Keratinocyte (primary cell): Measurements from ENCODE around the gene LGALS14. TPM values are rescaled to one million over a fixed set of nuclear protein-coding genes. Genes with fewer than 3 reads are reported as not detected.

ENCODE experiments used
- DNase-seq: peaks from one replicate; pipeline ENCODE4 v3.0.0-alpha.2; 2011; ENCODE audit warnings: low read depth, missing footprints, low spot score
- FAIRE-seq: peaks from 2 replicates; lab custom pipeline; 2011; peaks lifted over from hg19 to GRCh38; lab: Jason Lieb, UNC
- H2AFZ ChIP-seq: 2 replicates; pipeline ENCODE4 v1.6.0; 2012; ENCODE audit warnings: low read length, control low read depth, inconsistent platforms; ENCODE audit not compliant: control insufficient read depth
- H3K27ac ChIP-seq: 2 replicates; pipeline ENCODE4 v1.5.1; 2011; ENCODE audit warnings: low read length; ENCODE audit not compliant: control insufficient read depth, insufficient read depth
- H3K27me3 ChIP-seq: 3 replicates; pipeline ENCODE4 v1.6.0; 2011; ENCODE audit warnings: low read length; ENCODE audit not compliant: control insufficient read depth, insufficient read depth; ENCODE audit errors: extremely low read depth
- H3K36me3 ChIP-seq, 2 experiments: 2 replicates in 1 of 2; 3 replicates in 1 of 2; pipeline ENCODE4 v1.5.1; 2011; ENCODE audit warnings: low read length in 2 of 2, mild to moderate bottlenecking in 1 of 2; ENCODE audit not compliant: control insufficient read depth in 2 of 2, insufficient read depth in 2 of 2; ENCODE audit errors: extremely low read depth in 1 of 2
- H3K4me1 ChIP-seq: 3 replicates; pipeline ENCODE4 v1.5.1; 2011; ENCODE audit warnings: low read length; ENCODE audit not compliant: control insufficient read depth, insufficient read depth; ENCODE audit errors: extremely low read depth
- H3K4me2 ChIP-seq: 3 replicates; pipeline ENCODE4 v1.6.0; 2011; ENCODE audit warnings: low read depth, low read length; ENCODE audit not compliant: control insufficient read depth, insufficient read depth; ENCODE audit errors: extremely low read depth
- H3K4me3 ChIP-seq, 3 experiments: fragments of 200-600 bp in 1 of 3; sonication (generic) in 1 of 3; 2 replicates in 2 of 3; 3 replicates in 1 of 3; pipeline ENCODE4 v1.5.1; 2011 to 2016; ENCODE audit warnings: low read length in 3 of 3, mild to moderate bottlenecking in 3 of 3, control low read depth in 2 of 3, inconsistent platforms in 1 of 3, low read depth in 1 of 3, mixed read lengths in 1 of 3, mixed run types in 1 of 3, moderate library complexity in 1 of 3; ENCODE audit not compliant: control insufficient read depth in 2 of 3, insufficient read depth in 2 of 3; ENCODE audit errors: extremely low read depth in 1 of 3
- H3K79me2 ChIP-seq: 2 replicates; pipeline ENCODE4 v1.6.0; 2012; ENCODE audit warnings: low read length; ENCODE audit not compliant: control insufficient read depth, insufficient read depth
- H3K9ac ChIP-seq: 3 replicates; pipeline ENCODE4 v1.6.0; 2011; ENCODE audit warnings: low read length; ENCODE audit not compliant: control insufficient read depth, insufficient read depth; ENCODE audit errors: extremely low read depth
- H3K9me1 ChIP-seq: 3 replicates; pipeline ENCODE4 v1.6.0; 2011; ENCODE audit warnings: low read length; ENCODE audit not compliant: control insufficient read depth, insufficient read depth; ENCODE audit errors: extremely low read depth
- H3K9me3 ChIP-seq: 2 replicates; pipeline ENCODE4 v1.5.1; 2012; ENCODE audit warnings: low read depth, low read length; ENCODE audit not compliant: control insufficient read depth
- H4K20me1 ChIP-seq: 3 replicates; pipeline ENCODE4 v1.6.0; 2011; ENCODE audit warnings: low read length; ENCODE audit not compliant: control insufficient read depth, insufficient read depth; ENCODE audit errors: extremely low read depth
- CTCF ChIP-seq, 3 experiments: IDR thresholded peaks in 1 of 3; conservative IDR thresholded peaks in 1 of 3; optimal IDR thresholded peaks in 1 of 3; 2 replicates in 2 of 3; 3 replicates in 1 of 3; pipeline versions ENCODE3 to v1.5.1; 2011; ENCODE audit warnings: low read length in 3 of 3, mild to moderate bottlenecking in 3 of 3, moderate library complexity in 2 of 3, control low read depth in 1 of 3, inconsistent platforms in 1 of 3; ENCODE audit not compliant: insufficient read depth in 2 of 3; ENCODE audit errors: extremely low read depth in 1 of 3
- EZH2 ChIP-seq: IDR thresholded peaks from one replicate; pipeline ENCODE4 v1.6.1; 2012; ENCODE audit warnings: inconsistent platforms, mild to moderate bottlenecking, low read length, moderate library complexity
- dilution Hi-C: fragments of 300-500 bp; cut with MboI; formaldehyde crosslinking; loops from one replicate; pipeline ENCODE4 v1.7.0; 2020; ENCODE audit warnings: low sequenced_read_pairs; ENCODE audit not compliant: extremely low pct_ligation_motif_present
- polyA plus RNA-seq, 5 experiments: library from polyadenylated mRNA; depleted of rRNA in 3 of 5; stranded (reverse) in 3 of 5; stranded (forward) in 1 of 5; unstranded in 1 of 5; fragments of >200 nt; gene quantifications; 1 replicate in 1 of 5; 2 replicates in 3 of 5; 3 replicates in 1 of 5; pipeline versions ENCODE4 v1.2.1 to v1.2.3, GENCODE V29; 2011 to 2012; ENCODE audit warnings: missing spikeins in 2 of 5, low read depth in 1 of 5, low replicate concordance in 1 of 5

The LGALS14 gene
- polyA plus RNA-seq, 1 donor (not counting 4 experiments of a cell fraction or from before 2014, with no cell fraction given) = not detected

DNA sequence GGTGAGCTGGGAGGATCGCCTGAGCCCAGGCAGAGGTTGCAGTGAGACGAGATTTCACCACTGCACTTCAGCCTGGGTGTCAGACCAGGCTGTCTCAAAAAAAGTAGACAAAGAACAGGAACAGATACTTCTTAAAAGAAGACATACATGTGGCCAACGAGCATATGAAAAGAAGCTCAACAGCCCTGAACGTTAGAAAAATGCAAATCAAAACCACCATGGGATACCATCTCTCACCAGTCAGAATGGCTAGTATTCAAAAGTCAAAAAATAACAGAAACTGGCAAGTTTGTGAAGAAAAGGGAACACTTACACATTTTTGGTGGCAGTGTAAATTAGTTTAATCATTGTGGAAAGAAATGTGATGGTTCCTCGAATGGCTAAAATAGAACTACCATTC is 3.0 kb upstream of the LGALS14 start:
- H3K4me1 ChIP-seq = no peaks in the 10 kb centered on the region
- FAIRE-seq (no peak), DNase-seq (no peak)
- no peaks in the 10 kb centered on the region for H3K9me1 ChIP-seq
- no peak overlapping the region for H3K9ac ChIP-seq
- H3K4me3 ChIP-seq = no peak overlapping the region
- H3K79me2 ChIP-seq = no peaks in the 10 kb centered on the region
- no peaks in the 10 kb centered on the region for H3K27me3 ChIP-seq
- H3K27ac ChIP-seq = no peak overlapping the region
- dilution Hi-C loops = no loop called here
- TF ChIP-seq EZH2 = no peak
- no peak for TF ChIP-seq CTCF (optimal IDR thresholded peaks at IDR 0.05 in 1 of 3, IDR thresholded peaks at IDR 0.05 in 1 of 3, conservative IDR thresholded peaks at IDR 0.05 in 1 of 3; ENCODE audit: extremely low read depth in 1 of 3, insufficient read depth in 2 of 3, low read length in 3 of 3)
- H3K9me3 ChIP-seq = no peaks in the 10 kb centered on the region
- H3K36me3 ChIP-seq = no peaks in the 10 kb centered on the region
- no peak overlapping the region for H3K4me2 ChIP-seq
- no peak overlapping the region for H2AFZ ChIP-seq
- H4K20me1 ChIP-seq = no peaks in the 10 kb centered on the region

DNA sequence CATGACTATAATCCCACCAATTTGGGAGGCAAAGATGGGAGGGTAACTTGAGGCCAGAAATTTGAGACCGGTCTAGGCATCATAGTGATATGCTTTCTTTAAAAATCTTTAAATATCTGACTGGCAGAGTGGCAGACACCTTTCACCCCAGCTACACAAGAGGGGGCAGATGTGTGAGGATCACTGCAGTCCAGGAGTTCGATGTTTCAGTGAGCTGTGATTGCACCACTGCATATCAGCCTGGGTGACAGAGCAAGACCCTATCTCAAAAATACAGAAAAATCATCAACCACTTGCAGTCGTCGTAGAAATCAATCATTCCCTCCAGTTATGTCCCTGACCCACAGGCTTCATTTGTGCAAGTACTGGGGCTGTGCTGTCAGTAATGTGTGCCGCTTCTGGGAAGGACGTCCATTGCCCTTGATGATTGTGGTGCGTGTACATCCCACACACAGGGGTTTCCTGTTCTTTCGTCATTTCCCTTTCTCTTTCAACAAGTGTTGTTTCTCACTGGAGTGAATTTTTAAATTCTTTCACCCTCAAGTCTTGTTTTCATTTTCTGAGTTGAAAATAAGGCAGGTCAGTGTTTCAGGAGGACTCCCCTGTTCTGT is 1.4 kb downstream of the LGALS14 start:
- H3K27me3 ChIP-seq = no peaks in the 10 kb centered on the region

More for the DNA sequence above, 1.4 kb downstream of the LGALS14 start:
- dilution Hi-C loops = no loop called here
- Histone ChIP-seq H3K27ac (no peak overlapping the region), H3K9me3 (no peaks in the 10 kb centered on the region), H3K4me2 (no peak overlapping the region), H3K36me3 (no peaks in the 10 kb centered on the region), H3K9ac (no peak overlapping the region), H3K4me1 (no peaks in the 10 kb centered on the region), H4K20me1 (no peaks in the 10 kb centered on the region), H3K9me1 (no peaks in the 10 kb centered on the region), H3K4me3 (no peak overlapping the region), H3K79me2 (no peaks in the 10 kb centered on the region), H2AFZ (no peak overlapping the region)
- no peak for FAIRE-seq
- DNase-seq = no peak
- TF ChIP-seq CTCF (optimal IDR thresholded peaks at IDR 0.05 in 1 of 3, IDR thresholded peaks at IDR 0.05 in 1 of 3, conservative IDR thresholded peaks at IDR 0.05 in 1 of 3; ENCODE audit: extremely low read depth in 1 of 3, insufficient read depth in 2 of 3, low read length in 3 of 3) (no peak), EZH2 (no peak)
